Lower leg skin (tissue), 3 donors: Measurements from ENCODE around the gene CFAP157.

Experiments
- POLR2A ChIP-seq, 2 donors: fragments of 450-650 bp; IDR thresholded peaks; one replicate each; pipeline ENCODE4 v1.6.1; 2016 to 2017; ENCODE audit warnings: antibody characterized with exemption in 2 of 2, mild to moderate bottlenecking in 1 of 2, moderate library complexity in 1 of 2
- TF ChIP-seq, protein P1 (sequence below), 3 donors: fragments of 450-650 bp; IDR thresholded peaks; one replicate each; pipeline ENCODE4 v1.5.1; 2016; ENCODE audit warnings: antibody characterized with exemption in 3 of 3, mild to moderate bottlenecking in 3 of 3, moderate library complexity in 2 of 3

DNA sequence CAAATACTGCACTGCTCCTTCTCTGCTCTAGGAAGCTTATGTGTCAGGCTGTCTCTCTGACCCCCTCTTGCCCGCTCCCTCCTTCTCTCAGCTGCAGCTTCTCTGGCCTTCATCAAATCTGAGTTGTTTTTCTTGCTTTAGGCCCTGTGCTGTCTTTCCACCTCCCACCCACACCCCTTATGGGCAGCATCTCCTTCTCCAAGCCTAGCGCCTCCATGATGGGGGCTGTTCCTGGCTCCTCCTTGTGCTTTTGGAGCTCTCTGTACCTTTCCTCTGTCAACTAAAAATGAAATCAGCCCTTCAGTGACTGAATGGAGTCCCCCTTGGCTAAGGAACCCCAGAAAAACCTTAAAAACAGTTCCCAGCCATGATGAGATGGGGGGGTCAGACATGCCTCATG is 6.6 kb upstream of the CFAP157 start:
- TF ChIP-seq POLR2A (IDR thresholded peaks at IDR 0.05), result no peak
- TF ChIP-seq, protein P1, sequence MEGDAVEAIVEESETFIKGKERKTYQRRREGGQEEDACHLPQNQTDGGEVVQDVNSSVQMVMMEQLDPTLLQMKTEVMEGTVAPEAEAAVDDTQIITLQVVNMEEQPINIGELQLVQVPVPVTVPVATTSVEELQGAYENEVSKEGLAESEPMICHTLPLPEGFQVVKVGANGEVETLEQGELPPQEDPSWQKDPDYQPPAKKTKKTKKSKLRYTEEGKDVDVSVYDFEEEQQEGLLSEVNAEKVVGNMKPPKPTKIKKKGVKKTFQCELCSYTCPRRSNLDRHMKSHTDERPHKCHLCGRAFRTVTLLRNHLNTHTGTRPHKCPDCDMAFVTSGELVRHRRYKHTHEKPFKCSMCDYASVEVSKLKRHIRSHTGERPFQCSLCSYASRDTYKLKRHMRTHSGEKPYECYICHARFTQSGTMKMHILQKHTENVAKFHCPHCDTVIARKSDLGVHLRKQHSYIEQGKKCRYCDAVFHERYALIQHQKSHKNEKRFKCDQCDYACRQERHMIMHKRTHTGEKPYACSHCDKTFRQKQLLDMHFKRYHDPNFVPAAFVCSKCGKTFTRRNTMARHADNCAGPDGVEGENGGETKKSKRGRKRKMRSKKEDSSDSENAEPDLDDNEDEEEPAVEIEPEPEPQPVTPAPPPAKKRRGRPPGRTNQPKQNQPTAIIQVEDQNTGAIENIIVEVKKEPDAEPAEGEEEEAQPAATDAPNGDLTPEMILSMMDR (IDR thresholded peaks at IDR 0.05), result no peak
